COLO668 (cell line): ENCODE measurements around the gene R3HDM1.
"Not testable (repeated sequence)": the region's sequence is repeated elsewhere in the genome, so short reads cannot be mapped to it uniquely, and the experiment has no call there.

ENCODE experiments used
- DNase-seq: peaks from one replicate; lab custom pipeline; 2025; ENCODE audit not compliant: unreplicated experiment; lab: John Stamatoyannopoulos, UW

The R3HDM1 gene

DNA sequence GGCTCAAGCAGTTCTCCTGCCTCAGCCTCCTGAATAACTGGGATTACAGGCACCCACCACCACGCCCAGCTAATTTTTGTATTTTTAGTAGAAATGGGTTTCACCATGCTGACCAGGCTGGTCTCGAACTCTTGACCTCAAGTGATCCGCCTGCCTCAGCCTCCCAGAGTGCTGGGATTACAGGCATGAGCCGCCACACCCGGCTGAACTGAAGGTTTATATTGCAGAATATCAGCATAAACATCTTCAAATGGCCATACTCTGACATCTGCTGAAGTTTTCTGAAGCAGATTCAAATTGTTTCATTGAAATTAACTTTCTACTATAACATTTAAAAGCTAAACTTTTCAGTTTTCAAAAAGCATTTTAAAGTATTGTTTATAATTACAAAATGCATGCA, 172.8 kb downstream of the R3HDM1 start:
- not testable (repeated sequence) for DNase-seq

DNA sequence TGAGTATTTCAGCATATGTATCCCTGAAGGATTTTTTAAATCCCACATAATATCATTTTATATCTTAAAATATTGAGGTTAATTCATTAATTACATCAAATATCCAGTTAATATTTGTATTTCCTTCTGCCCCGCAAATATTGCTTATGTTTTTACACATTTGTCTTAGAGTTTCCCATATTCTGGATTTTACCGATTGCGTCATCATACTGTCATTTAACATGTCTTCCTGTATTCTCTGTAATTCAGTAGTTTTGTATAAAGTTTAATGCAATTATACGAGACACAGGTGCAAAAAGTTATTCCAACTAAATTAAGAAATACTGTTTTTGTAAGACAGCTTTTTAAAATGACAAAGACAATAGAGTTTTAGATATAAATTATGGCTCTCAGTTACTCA, 176.9 kb downstream of the R3HDM1 start:
- no peak for DNase-seq

- peak; percentile 45 for DNase-seq
Measured at GRCh38 chr2:135709992-135710391, 178.7 kb downstream of the R3HDM1 start.

- not testable (repeated sequence) for DNase-seq
Measured at GRCh38 chr2:135715086-135715485, 183.8 kb downstream of the R3HDM1 start.

DNA sequence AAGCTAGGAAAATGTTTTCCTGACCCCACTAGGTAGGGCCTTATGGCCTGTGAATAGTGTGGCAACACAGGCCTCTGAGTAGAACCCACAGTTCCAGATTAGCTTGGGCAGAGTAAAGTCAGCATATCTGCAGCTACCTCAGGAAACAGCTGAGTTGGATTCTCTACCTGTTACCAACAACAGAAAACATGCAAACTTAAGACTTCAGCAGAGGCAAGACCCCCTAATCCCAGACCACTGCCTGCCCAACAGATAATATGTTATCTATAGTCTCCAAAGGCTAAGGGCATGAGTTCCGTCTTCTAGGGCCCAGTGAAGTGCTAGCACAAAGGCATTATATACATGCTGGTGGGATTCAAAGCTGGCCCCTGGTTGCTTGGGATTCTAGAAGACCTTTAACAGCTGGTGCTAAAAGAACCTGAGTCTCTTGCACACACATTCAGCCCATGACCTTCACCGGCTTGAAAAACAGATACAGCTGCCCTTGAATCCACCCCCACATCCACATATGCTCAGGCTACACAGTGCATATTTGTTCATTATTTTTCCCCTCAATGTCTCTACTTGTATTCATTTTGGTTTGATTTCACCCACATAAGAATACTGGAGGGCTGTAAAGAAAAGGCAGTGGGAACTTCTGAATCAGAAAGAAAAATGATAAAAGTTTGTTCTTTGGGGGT, 196.9 kb downstream of the R3HDM1 start:
- no peak for DNase-seq

DNA sequence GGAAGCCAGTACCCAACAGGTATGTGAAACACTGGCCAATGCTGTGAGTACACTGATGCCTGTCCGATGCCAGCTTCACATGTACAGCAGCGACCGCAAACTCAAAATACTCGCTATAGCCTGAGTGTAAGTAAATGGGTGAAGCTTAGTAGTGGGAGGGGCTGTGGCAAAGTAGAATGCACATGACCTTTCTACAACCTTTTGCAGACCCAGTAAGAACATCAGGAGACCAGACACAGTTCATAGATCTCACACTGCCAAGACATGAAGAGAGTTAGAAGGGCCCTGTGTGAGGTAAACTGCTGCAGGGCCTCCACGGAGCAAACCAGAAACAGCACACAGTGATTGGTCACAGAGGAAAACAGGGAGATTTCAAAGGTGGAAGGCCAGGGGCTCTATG, 201.3 kb downstream of the R3HDM1 start:
- DNase-seq, result no peak

DNA sequence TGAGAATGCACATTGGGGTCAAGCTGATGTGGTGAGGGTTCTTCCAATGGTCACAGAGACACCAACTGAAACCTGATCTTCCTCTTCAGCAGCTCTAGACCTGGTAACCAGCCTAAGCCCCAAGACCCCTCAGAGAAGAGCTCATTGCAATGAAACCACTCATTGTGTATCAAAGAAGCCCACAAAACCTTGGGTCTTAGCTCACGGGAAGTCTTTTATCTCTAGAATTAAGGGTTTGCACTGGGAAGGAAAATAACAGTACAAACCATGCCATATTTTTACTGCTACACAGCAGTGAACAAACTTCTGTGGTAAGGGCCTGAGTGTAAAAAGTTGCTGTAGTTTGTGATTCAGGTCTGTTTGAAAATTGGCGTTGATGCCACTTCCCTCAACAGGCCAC, 201.8 kb downstream of the R3HDM1 start:
- no peak for DNase-seq

DNA sequence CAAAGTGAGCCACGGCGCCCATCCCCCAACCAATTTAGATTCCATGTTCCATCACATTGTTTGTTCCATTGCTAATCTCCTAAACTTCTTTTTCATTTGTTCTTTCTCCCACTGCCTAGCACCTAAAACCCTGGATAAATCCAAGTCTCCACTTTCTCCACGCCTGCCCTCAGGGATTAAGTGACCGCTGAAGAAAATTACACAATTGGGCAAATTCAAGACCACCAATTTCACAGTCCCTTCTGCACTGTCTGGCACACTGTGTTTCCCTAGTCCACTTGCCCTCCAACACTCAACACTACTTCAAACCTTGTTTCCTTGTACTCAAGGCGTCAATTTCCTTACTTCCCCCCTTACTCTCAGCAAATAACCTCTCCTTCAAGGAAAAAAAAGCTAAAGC, 205.3 kb downstream of the R3HDM1 start:
- DNase-seq, result no peak

DNA sequence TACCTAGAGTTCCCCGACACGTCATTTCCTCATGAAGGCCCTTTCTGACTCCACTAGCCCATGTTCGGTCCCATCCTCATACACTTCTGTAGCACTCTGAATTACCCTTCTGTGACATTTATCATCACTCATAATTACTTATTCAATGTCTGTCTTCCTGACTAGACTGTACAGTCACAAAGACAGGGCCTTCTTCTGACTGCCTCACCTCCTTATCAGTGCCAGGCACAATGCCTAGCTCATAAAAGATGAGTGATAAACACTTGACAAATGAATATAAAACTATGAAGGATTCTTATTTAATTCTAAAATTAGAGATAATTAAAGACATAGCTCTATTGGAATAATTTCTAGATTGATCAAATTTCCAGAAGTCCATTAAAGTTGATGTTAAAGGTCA, 208.9 kb downstream of the R3HDM1 start:
- DNase-seq, result no peak

DNA sequence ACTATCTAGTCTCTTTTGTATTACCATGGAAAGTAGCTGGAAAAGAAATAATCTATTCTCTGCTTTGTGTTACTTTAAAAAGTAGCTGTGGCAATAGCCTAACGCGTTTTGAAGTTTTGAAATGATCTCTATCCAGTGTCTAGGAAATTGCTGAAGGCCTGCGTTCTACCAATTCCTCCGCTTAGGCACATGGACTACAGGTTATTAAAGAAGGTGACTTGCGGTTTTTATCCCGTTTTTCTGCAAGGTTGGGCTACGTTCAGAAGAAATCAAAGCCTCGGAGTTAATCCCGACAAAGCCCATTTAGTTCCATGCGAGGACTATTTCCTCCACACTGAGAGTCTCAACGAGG, 209.7 kb downstream of the R3HDM1 start:
- DNase-seq, result no peak

GRCh38 chr2:135741395-135742324, 210.4 kb downstream of the R3HDM1 start, which contains the start of gene UBXN4:
UBXN4 (plus strand) TSS chr2:135741855; CDS start chr2:135741930, 75 bp downstream.
- DNase-seq, result peak; percentile 98

- DNase-seq, result peak; percentile 62
Measured at GRCh38 chr2:135742325-135742757, 211.1 kb downstream of the R3HDM1 start.

- DNase-seq, result no peak
Measured at GRCh38 chr2:135743860-135744259, 212.6 kb downstream of the R3HDM1 start.

- peak; percentile 10 for DNase-seq
Measured at GRCh38 chr2:135744760-135745314, 213.6 kb downstream of the R3HDM1 start.

DNA sequence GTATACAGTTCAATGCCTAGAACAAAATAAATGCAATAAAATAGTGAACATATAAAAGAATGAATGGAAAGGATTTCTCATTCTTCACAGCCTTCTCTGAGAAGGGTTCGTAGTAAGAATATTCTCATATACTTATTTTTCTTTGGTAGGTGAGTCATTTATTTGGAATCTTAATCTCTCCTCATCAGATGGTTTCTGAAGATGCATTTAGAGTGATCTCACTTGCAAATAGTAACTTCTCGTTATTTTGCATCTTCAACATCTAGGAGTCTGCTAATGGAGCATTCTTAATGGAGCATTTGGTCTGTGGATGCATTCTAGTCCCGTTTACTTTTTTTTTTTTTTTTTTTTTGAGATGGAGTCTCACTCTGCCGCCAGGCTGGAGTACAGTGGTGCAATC, 214.3 kb downstream of the R3HDM1 start:
- DNase-seq, result no peak

DNA sequence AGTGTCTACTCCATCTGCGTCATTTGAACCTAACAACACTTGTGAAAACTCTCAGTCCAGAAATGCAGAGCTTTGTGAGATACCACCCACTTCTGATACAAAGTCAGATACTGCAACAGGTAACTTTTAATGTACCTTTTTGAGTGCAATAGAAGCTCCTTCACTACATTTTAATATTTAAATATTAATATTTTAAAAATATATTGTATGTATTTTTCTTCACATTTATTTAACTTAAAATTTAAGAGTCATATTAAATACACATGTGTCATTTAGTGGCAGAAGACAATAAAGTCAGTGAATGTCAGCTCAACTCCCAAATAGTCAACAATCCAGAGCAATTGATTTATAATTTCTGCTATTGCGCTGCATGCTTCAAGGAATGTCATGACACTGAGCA, 224.3 kb downstream of the R3HDM1 start:
- no peak for DNase-seq

DNA sequence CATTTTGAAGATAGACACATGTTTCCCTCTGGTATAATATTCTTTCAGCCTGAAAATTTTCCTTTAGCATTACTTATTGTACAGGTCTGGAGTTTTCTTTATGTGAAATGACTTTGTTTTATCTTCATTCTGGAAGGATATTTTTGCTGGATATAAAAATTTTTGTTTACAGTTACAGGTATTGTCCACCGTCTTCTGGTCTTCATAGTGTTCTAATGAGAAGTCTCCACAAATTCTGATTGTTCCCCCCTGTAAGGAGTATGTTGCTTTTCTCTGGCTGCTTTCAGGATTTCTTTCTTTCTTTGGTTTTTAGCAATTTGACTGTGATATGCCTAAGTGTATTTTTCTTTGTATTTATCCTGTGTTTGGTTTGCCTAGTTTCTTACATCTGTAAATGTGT, 225.4 kb downstream of the R3HDM1 start:
- no peak for DNase-seq

DNA sequence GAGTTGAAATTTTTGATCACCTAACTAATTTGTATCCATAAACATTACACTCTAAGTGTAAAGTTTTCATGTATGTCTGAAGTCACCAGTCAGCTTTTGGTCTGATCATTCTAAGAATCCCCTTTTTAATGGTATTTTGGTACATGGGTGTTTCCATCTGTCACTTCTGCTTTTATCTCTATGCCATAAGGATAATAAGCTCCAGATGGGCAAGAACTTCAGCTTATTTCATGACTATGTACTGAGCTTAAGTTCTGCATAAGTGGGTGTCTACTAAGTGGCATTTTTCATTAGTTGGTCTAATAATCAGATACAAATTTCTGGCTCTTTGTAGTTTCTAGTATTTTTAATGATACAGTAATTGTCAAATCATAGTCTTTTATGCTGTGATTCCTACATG, 230.7 kb downstream of the R3HDM1 start:
- DNase-seq, result no peak

GRCh38 chr2:135762530-135762929, 231.2 kb downstream of the R3HDM1 start:
- no peak for DNase-seq

- DNase-seq, result no peak
Measured at GRCh38 chr2:135768863-135769262, 237.6 kb downstream of the R3HDM1 start.

DNA sequence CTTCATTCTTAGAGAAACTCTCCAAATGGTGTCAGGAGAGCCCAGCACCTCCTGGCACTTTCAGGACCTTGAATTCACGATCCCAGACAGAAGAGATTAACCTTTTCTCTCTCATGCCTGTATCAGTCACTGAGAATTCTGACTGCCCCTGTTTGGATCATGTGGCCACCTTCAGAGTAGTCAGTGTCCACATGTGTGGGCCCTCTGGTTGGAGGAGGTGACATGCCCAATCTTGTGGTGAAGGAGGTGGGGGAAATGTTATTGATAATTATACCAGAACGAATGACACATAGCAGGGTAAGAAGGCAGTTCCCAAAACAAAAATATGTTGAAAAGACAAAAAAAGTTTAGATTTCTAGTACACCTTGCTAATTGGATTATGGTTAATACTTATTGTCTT, 242.0 kb downstream of the R3HDM1 start:
- no peak for DNase-seq

DNA sequence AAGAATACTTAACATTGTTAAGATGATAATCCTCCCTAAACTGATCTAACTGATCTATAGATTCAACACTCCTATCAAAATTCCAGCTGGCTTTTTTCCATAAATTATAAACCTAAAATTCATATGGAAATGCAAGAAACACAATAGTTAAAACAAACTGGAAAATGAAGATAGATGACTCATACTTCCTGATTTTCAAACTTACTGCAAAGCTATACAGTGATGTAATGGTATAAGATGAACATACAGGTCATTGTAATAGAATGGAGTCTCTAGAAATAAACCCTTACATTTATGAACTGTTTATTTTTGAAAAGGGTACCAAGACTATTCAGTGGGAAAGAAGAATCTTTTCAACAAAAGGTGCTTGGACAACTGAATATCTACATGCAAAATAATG, 242.6 kb downstream of the R3HDM1 start:
- no peak for DNase-seq
